Measurements from ENCODE around the gene AFAP1L2. TPM values are rescaled to one million over a fixed set of nuclear protein-coding genes. Genes with fewer than 3 reads are reported as not detected.
A peak's percentile ranks its signal among the peaks of the same experiment; 100 is the strongest.

AFAP1L2 gene
- total RNA-seq, 2 experiments from 2014 or later, result 2.3 to 8.6 TPM

GRCh38 chr10:114304571-114305421 is 99.5 kb downstream of the AFAP1L2 start:
- POLR2A ChIA-PET, result interaction anchor here (0.6 to 1.4 kb wide), 10 partner anchors 36 to 390 kb away, joined by 3 to 10 read pairs (median 3); no protein-coding TSS in a partner anchor
- DNase-seq (ENCODE audit: low spot score), result peak; percentile 86

GRCh38 chr10:114304017-114304570 is 100.2 kb downstream of the AFAP1L2 start:
- intact Hi-C loops (cut with micrococcal nuclease; ENCODE audit: unreplicated experiment), result loop anchor here (1.0 to 10.0 kb wide), 9 partner anchors 88 to 821 kb away; no protein-coding TSS in a partner anchor
- peak overlapping the region; percentile 55 for H3K27ac ChIP-seq (ENCODE audit: low read depth, low read length, poor library complexity, severe bottlenecking)
- H4K20me1 ChIP-seq (ENCODE audit: insufficient read depth, low read length), result no peaks in the 10 kb centered on the region
- no peaks in the 10 kb centered on the region for H3K36me3 ChIP-seq (ENCODE audit: insufficient read depth, low read length)
- peak overlapping the region; percentile 98 for H3K4me2 ChIP-seq (ENCODE audit: low read length)
- ChIA-PET POLR2A (interaction anchor here (0.5 to 1.4 kb wide), 14 partner anchors 11 to 671 kb away, joined by 3 to 10 read pairs (median 3); no protein-coding TSS in a partner anchor), CTCF (ENCODE audit: unreplicated experiment) (interaction anchor here (0.6 to 1.8 kb wide), 12 partner anchors 12 to 575 kb away, joined by 3 to 7 read pairs (median 3); no protein-coding TSS in a partner anchor)
- DNase-seq (ENCODE audit: low spot score), result peak; percentile 91
- TF ChIP-seq EZH2phosphoT487 (IDR thresholded peaks at IDR 0.05; ENCODE audit: borderline replicate concordance, low read depth, low read length) (no peak), CTCF (conservative IDR thresholded peaks at IDR 0.05; ENCODE audit: low read length) (peak; percentile 90)
- H3K79me2 ChIP-seq (ENCODE audit: insufficient read depth, low read depth, low read length), result no peaks in the 10 kb centered on the region
- H3K9me3 ChIP-seq (ENCODE audit: low read length), result no peaks in the 10 kb centered on the region
- TSS peak; percentile 62 for BruUV-seq (replicated peaks)
- H3K9me2 ChIP-seq (ENCODE audit: insufficient read depth, low read length), result no peaks in the 10 kb centered on the region
- peak overlapping the region; percentile 74 for H3K4me3 ChIP-seq (ENCODE audit: low read depth, low read length, poor library complexity, severe bottlenecking)
- H2AFZ ChIP-seq (ENCODE audit: low read length), result peak overlapping the region; percentile 98
- H3K4me1 ChIP-seq (ENCODE audit: insufficient read depth, low read length, poor library complexity, severe bottlenecking), result peaks cover 5% of the 10 kb centered on the region

More at GRCh38 chr10:114304571-114305421, 99.5 kb downstream of the AFAP1L2 start:
- Histone ChIP-seq H3K36me3 (ENCODE audit: insufficient read depth, low read length) (no peaks in the 10 kb centered on the region), H3K4me3 (ENCODE audit: low read depth, low read length, poor library complexity, severe bottlenecking) (peak overlapping the region; percentile 74), H3K9me2 (ENCODE audit: insufficient read depth, low read length) (no peaks in the 10 kb centered on the region), H3K4me2 (ENCODE audit: low read length) (peak overlapping the region; percentile 98), H4K20me1 (ENCODE audit: insufficient read depth, low read length) (no peaks in the 10 kb centered on the region), H2AFZ (ENCODE audit: low read length) (peak overlapping the region; percentile 98), H3K79me2 (ENCODE audit: insufficient read depth, low read depth, low read length) (no peaks in the 10 kb centered on the region), H3K4me1 (ENCODE audit: insufficient read depth, low read length, poor library complexity, severe bottlenecking) (peaks cover 5% of the 10 kb centered on the region), H3K9me3 (ENCODE audit: low read length) (no peaks in the 10 kb centered on the region), H3K27ac (ENCODE audit: low read depth, low read length, poor library complexity, severe bottlenecking) (peak overlapping the region; percentile 55)
- BruUV-seq (replicated peaks), result no TSS peak
- intact Hi-C loops (cut with micrococcal nuclease; ENCODE audit: unreplicated experiment), result loop anchor here (1.0 to 10.0 kb wide), 9 partner anchors 88 to 820 kb away; no protein-coding TSS in a partner anchor
- TF ChIP-seq EZH2phosphoT487 (IDR thresholded peaks at IDR 0.05; ENCODE audit: borderline replicate concordance, low read depth, low read length) (no peak), CTCF (conservative IDR thresholded peaks at IDR 0.05; ENCODE audit: low read length) (peak; percentile 50)
- CTCF ChIA-PET (ENCODE audit: unreplicated experiment), result interaction anchor here (0.7 to 1.8 kb wide), 9 partner anchors 22 to 575 kb away, joined by 3 to 7 read pairs (median 4); no protein-coding TSS in a partner anchor
